Fibroblast of lung (primary cell): ENCODE measurements around the gene SEMA5A. TPM values are rescaled to one million over a fixed set of nuclear protein-coding genes. Genes with fewer than 3 reads are reported as not detected.

Experiments
- DNase-seq, 2 donors: peaks; one replicate each; pipeline versions ENCODE4 v3.0.0 to v3.0.0-alpha.2; 2010; ENCODE audit warnings: low read depth in 2 of 2
- H2AFZ ChIP-seq: 2 replicates; pipeline ENCODE4 v1.5.1; 2012; ENCODE audit warnings: low read length, control low read depth, inconsistent platforms
- H3K27ac ChIP-seq: 2 replicates; pipeline ENCODE4 v1.5.1; 2011; ENCODE audit warnings: low read length, control low read depth; ENCODE audit not compliant: insufficient read depth
- H3K27me3 ChIP-seq: 2 replicates; pipeline ENCODE4 v1.5.1; 2011; ENCODE audit warnings: mild to moderate bottlenecking, low read length; ENCODE audit not compliant: control insufficient read depth, insufficient read depth
- H3K36me3 ChIP-seq: 2 replicates; pipeline ENCODE4 v1.5.1; 2011; ENCODE audit warnings: low read length; ENCODE audit not compliant: control insufficient read depth, insufficient read depth
- H3K4me1 ChIP-seq: 2 replicates; pipeline ENCODE4 v1.5.1; 2011; ENCODE audit warnings: low read length; ENCODE audit not compliant: control insufficient read depth, insufficient read depth; ENCODE audit errors: extremely low read depth
- H3K4me2 ChIP-seq: 2 replicates; pipeline ENCODE4 v1.5.1; 2011; ENCODE audit warnings: low read length, control low read depth; ENCODE audit not compliant: insufficient read depth; ENCODE audit errors: extremely low read depth
- H3K4me3 ChIP-seq, 4 experiments: fragments of 200-600 bp in 1 of 4; sonication (generic) in 1 of 4; replicated peaks in 1 of 4; 2 replicates each; pipeline ENCODE4 v1.5.1; 2011 to 2016; ENCODE audit warnings: low read length in 4 of 4, low read depth in 3 of 4, mild to moderate bottlenecking in 3 of 4, control low read depth in 2 of 4, inconsistent platforms in 1 of 4, mixed read lengths in 1 of 4; ENCODE audit not compliant: insufficient read depth in 1 of 4; ENCODE audit errors: control extremely low read depth in 1 of 4
- H3K79me2 ChIP-seq: 2 replicates; pipeline ENCODE4 v1.5.1; 2012; ENCODE audit warnings: mild to moderate bottlenecking, low read length, inconsistent platforms; ENCODE audit not compliant: control insufficient read depth, insufficient read depth
- H3K9ac ChIP-seq: 2 replicates; pipeline ENCODE4 v1.5.1; 2011; ENCODE audit warnings: mild to moderate bottlenecking, low read length, control low read depth; ENCODE audit not compliant: insufficient read depth
- H3K9me3 ChIP-seq: 2 replicates; pipeline ENCODE4 v1.5.1; 2012; ENCODE audit warnings: low read depth, low read length; ENCODE audit not compliant: control insufficient read depth, insufficient read depth
- H4K20me1 ChIP-seq: 2 replicates; pipeline ENCODE4 v1.5.1; 2011; ENCODE audit warnings: low read length; ENCODE audit not compliant: control insufficient read depth, insufficient read depth; ENCODE audit errors: extremely low read depth
- EZH2 ChIP-seq: IDR thresholded peaks from 2 replicates; pipeline ENCODE4 v1.5.1; 2012; ENCODE audit warnings: low read length, control low read depth, mild to moderate bottlenecking; ENCODE audit errors: missing control alignments
- polyA minus RNA-seq: library from RNA; depleted of rRNA, polyadenylated mRNA; stranded (reverse); fragments of >200 nt; gene quantifications from 2 replicates; pipeline ENCODE4 v1.2.3, GENCODE V29; 2011; ENCODE audit warnings: low replicate concordance
- polyA plus RNA-seq, 2 donors: library from polyadenylated mRNA; depleted of rRNA in 1 of 2; stranded (reverse) in 1 of 2; unstranded in 1 of 2; fragments of >200 nt; gene quantifications; 2 replicates each; pipeline ENCODE4 v1.2.1, GENCODE V29; 2011 to 2012; ENCODE audit warnings: missing spikeins in 1 of 2
- total RNA-seq: library from RNA; depleted of rRNA; stranded (reverse); fragments of >200 nt; gene quantifications from 2 replicates; pipeline ENCODE4 v1.2.1, GENCODE V29; 2014
- TF ChIP-seq, protein P1 (sequence below), 2 donors: IDR thresholded peaks in 1 of 2; conservative IDR thresholded peaks in 1 of 2; 1 replicate in 1 of 2; 2 replicates in 1 of 2; pipeline ENCODE4 v1.5.1; 2011 to 2012; ENCODE audit warnings: low read length in 2 of 2, control low read depth in 1 of 2, inconsistent platforms in 1 of 2, low read depth in 1 of 2, mild to moderate bottlenecking in 1 of 2

SEMA5A gene, protein sequence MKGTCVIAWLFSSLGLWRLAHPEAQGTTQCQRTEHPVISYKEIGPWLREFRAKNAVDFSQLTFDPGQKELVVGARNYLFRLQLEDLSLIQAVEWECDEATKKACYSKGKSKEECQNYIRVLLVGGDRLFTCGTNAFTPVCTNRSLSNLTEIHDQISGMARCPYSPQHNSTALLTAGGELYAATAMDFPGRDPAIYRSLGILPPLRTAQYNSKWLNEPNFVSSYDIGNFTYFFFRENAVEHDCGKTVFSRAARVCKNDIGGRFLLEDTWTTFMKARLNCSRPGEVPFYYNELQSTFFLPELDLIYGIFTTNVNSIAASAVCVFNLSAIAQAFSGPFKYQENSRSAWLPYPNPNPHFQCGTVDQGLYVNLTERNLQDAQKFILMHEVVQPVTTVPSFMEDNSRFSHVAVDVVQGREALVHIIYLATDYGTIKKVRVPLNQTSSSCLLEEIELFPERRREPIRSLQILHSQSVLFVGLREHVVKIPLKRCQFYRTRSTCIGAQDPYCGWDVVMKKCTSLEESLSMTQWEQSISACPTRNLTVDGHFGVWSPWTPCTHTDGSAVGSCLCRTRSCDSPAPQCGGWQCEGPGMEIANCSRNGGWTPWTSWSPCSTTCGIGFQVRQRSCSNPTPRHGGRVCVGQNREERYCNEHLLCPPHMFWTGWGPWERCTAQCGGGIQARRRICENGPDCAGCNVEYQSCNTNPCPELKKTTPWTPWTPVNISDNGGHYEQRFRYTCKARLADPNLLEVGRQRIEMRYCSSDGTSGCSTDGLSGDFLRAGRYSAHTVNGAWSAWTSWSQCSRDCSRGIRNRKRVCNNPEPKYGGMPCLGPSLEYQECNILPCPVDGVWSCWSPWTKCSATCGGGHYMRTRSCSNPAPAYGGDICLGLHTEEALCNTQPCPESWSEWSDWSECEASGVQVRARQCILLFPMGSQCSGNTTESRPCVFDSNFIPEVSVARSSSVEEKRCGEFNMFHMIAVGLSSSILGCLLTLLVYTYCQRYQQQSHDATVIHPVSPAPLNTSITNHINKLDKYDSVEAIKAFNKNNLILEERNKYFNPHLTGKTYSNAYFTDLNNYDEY
- total RNA-seq: 17.7 and 30.6 TPM in 2 replicates
- 25.1 and 49.0 TPM in 2 replicates for polyA plus RNA-seq
- 12.6 and 29.0 TPM in 2 replicates for polyA plus RNA-seq (2012)
- polyA minus RNA-seq: 215 and 353 TPM in 2 replicates

DNA sequence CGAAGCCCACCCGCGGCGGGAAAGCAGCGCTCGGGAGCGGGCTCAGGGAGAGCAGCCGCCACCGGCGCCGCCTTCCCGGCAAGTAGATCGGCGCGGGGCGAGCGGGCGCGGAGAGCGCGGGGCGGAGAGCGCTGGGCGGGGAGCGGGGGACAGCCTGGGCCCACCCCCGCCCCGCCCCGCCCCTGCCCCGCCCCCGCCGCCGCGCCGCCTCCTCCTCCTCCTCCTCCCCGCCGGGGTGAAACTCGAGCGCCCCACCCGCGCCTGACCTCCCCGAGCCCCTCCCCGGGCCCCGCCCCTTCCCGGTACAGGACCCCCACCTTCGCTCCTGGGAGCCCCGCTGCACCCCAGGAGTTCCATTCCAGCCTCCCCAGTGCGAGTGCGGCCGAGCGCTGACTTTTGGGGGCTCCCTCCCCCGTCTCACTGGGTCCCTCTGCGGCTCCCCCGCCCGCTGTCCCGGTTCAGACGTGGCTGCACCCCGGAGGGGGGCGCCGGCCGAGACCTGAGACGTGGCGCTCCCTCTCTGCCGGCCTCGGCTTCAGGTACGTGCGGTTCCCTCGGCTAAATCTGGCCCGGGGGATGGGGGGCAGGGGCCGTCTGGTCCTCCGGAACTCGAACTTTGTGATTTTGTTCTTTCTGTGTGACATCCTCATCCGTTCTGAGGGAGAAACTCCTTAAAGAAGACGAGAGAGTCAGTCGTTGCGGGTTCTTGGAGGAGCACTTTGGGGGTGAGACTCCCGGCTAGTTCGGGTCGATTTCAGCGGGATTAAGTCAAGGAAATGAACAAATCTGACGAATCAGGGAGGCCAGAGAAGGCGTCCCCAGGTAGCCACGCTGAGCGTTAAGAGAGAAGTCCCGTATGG is at the start of gene SEMA5A:
Gene SEMA5A (minus strand): TSS at position 84 of the 860 bp plus-strand sequence. CDS start 166,129 bp downstream, outside the sequence.
- peak within 1 kb of the TSS; percentile 81 to 99 (median 93) for H3K4me3 ChIP-seq
- peak within 1 kb of the TSS; percentile 80 for H3K9ac ChIP-seq
- H3K27me3 ChIP-seq: no peaks in the 10 kb centered on the region
- H2AFZ ChIP-seq: peak within 1 kb of the TSS; percentile 0
- H3K36me3 ChIP-seq: peaks cover 12% of the 10 kb centered on the region
- DNase-seq: peak; percentile 67 to 70
- no peaks in the 10 kb centered on the region for H3K9me3 ChIP-seq
- peak within 1 kb of the TSS; percentile 75 for H3K4me2 ChIP-seq
- peaks cover 72% of the 10 kb centered on the region for H3K79me2 ChIP-seq
- no peaks in the 10 kb centered on the region for H4K20me1 ChIP-seq
- H3K4me1 ChIP-seq: no peaks in the 10 kb centered on the region
- H3K27ac ChIP-seq: peak within 1 kb of the TSS; percentile 83
- TF ChIP-seq EZH2: no peak
- TF ChIP-seq, protein P1, sequence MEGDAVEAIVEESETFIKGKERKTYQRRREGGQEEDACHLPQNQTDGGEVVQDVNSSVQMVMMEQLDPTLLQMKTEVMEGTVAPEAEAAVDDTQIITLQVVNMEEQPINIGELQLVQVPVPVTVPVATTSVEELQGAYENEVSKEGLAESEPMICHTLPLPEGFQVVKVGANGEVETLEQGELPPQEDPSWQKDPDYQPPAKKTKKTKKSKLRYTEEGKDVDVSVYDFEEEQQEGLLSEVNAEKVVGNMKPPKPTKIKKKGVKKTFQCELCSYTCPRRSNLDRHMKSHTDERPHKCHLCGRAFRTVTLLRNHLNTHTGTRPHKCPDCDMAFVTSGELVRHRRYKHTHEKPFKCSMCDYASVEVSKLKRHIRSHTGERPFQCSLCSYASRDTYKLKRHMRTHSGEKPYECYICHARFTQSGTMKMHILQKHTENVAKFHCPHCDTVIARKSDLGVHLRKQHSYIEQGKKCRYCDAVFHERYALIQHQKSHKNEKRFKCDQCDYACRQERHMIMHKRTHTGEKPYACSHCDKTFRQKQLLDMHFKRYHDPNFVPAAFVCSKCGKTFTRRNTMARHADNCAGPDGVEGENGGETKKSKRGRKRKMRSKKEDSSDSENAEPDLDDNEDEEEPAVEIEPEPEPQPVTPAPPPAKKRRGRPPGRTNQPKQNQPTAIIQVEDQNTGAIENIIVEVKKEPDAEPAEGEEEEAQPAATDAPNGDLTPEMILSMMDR (conservative IDR thresholded peaks at IDR 0.05 in 1 of 2, IDR thresholded peaks at IDR 0.05 in 1 of 2; ENCODE audit: low read depth in 1 of 2, low read length in 2 of 2): no peak

DNA sequence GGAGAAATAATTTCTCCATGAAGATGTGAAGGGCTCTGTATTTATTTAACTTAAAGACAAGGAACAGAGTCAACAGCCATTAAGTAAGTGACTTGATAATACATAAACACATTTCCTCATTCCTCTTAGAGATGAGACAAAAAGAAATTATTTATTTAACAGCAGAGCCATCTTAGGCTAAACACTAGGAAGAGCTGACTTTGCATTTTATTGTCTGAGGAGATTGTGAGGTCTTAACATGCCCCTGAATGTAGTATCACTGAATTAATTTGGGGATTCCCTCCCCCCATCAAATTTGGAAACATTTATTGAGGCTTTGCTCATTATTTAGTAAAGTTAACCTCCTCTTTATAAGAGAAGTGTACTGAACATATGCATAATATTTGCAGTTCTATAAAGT is 49.0 kb upstream of the SEMA5A start:
- no peak overlapping the region for H3K27ac ChIP-seq
- no peaks in the 10 kb centered on the region for H3K79me2 ChIP-seq
- no peaks in the 10 kb centered on the region for H3K36me3 ChIP-seq
- H3K27me3 ChIP-seq: no peaks in the 10 kb centered on the region
- no peaks in the 10 kb centered on the region for H3K9me3 ChIP-seq
- no peak overlapping the region for H2AFZ ChIP-seq
- DNase-seq: no peak
- H3K4me3 ChIP-seq: no peak overlapping the region
- no peak overlapping the region for H3K4me2 ChIP-seq
- TF ChIP-seq, protein P1 (conservative IDR thresholded peaks at IDR 0.05 in 1 of 2, IDR thresholded peaks at IDR 0.05 in 1 of 2; ENCODE audit: low read depth in 1 of 2, low read length in 2 of 2): no peak
- TF ChIP-seq EZH2: no peak
- no peak overlapping the region for H3K9ac ChIP-seq
- no peaks in the 10 kb centered on the region for H3K4me1 ChIP-seq
- no peaks in the 10 kb centered on the region for H4K20me1 ChIP-seq
